ENCODE measurements around the gene FGF2.

The FGF2 gene

GRCh38 chr4:122922877-122923511, 96.4 kb downstream of the FGF2 start:
- peak; percentile 79 to 90 for DNase-seq (ENCODE audit: low read depth in 1 of 2, low spot score in 1 of 2)
- Histone ChIP-seq H3K27me3 (ENCODE audit: insufficient read depth, poor library complexity, severe bottlenecking) (no peaks in the 10 kb centered on the region), H3K4me3 (replicated peaks; ENCODE audit: insufficient read depth, low read length) (peak overlapping the region; percentile 91), H3K27ac (replicated peaks) (peak overlapping the region; percentile 80)
- TF ChIP-seq, protein P1, sequence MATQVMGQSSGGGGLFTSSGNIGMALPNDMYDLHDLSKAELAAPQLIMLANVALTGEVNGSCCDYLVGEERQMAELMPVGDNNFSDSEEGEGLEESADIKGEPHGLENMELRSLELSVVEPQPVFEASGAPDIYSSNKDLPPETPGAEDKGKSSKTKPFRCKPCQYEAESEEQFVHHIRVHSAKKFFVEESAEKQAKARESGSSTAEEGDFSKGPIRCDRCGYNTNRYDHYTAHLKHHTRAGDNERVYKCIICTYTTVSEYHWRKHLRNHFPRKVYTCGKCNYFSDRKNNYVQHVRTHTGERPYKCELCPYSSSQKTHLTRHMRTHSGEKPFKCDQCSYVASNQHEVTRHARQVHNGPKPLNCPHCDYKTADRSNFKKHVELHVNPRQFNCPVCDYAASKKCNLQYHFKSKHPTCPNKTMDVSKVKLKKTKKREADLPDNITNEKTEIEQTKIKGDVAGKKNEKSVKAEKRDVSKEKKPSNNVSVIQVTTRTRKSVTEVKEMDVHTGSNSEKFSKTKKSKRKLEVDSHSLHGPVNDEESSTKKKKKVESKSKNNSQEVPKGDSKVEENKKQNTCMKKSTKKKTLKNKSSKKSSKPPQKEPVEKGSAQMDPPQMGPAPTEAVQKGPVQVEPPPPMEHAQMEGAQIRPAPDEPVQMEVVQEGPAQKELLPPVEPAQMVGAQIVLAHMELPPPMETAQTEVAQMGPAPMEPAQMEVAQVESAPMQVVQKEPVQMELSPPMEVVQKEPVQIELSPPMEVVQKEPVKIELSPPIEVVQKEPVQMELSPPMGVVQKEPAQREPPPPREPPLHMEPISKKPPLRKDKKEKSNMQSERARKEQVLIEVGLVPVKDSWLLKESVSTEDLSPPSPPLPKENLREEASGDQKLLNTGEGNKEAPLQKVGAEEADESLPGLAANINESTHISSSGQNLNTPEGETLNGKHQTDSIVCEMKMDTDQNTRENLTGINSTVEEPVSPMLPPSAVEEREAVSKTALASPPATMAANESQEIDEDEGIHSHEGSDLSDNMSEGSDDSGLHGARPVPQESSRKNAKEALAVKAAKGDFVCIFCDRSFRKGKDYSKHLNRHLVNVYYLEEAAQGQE (IDR thresholded peaks at IDR 0.05; ENCODE audit: insufficient replicate concordance, low read depth): peak; percentile 23
- peak; percentile 16; the same call in 1 of the 2 replicates for TF ChIP-seq SPI1 (IDR thresholded peaks at IDR 0.05; ENCODE audit: borderline replicate concordance, low read depth)
- TF ChIP-seq CTCF (IDR thresholded peaks at IDR 0.05; ENCODE audit: insufficient read depth, low read length): no peak
- no peak; the same call in 1 of the 2 replicates for TF ChIP-seq POLR2AphosphoS5 (IDR thresholded peaks at IDR 0.05; ENCODE audit: low read depth)
- TF ChIP-seq GABPA (IDR thresholded peaks at IDR 0.05; ENCODE audit: low read depth): peak; percentile 88

DNA sequence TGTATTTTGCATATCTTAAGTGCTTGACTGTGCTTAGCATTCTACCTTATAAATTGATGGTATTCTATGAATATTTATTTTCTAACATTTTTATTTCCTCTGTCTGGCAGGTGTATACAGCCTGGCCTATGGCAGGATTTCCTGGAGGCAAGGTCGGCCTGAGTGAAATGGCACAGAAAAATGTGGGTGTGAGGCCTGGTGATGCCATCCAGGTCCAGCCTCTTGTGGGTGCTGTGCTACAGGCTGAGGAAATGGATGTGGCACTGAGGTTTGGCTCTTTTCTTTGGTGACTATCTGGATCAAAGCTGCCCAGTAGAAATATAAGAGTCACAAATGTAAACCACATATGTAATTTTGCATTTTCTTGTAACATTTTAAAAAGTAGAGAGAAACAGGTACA, 102.3 kb downstream of the FGF2 start:
- H3K27me3 ChIP-seq (ENCODE audit: insufficient read depth, poor library complexity, severe bottlenecking): no peaks in the 10 kb centered on the region
- TF ChIP-seq POLR2AphosphoS5 (IDR thresholded peaks at IDR 0.05; ENCODE audit: low read depth) (no peak), CTCF (IDR thresholded peaks at IDR 0.05; ENCODE audit: insufficient read depth, low read length) (no peak), SPI1 (IDR thresholded peaks at IDR 0.05; ENCODE audit: borderline replicate concordance, low read depth) (no peak), GABPA (IDR thresholded peaks at IDR 0.05; ENCODE audit: low read depth) (no peak)
- TF ChIP-seq, protein P1 (IDR thresholded peaks at IDR 0.05; ENCODE audit: insufficient replicate concordance, low read depth): no peak
- DNase-seq (ENCODE audit: low read depth in 1 of 2, low spot score in 1 of 2): no peak
- no peak overlapping the region for H3K4me3 ChIP-seq (replicated peaks; ENCODE audit: insufficient read depth, low read length)
- H3K27ac ChIP-seq (replicated peaks): no peak overlapping the region

DNA sequence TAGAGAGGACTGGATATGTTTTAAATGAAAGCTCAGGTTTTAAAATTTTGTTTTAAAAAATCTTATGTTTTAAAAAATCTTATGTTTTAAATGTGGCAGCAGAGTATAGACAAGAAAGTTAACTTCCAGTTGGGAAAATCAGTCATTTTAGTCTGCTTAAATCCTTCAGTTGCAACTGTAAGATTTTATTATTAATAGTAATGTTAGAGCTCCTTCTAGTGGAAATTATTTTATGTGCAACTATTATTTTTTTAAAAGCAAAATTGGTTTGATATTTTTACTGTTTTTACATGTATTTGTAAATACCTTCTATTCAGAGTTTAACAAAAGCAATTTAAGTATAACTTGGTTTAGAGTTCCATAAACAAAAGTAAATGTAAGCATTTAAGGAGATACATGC, 104.2 kb downstream of the FGF2 start:
- H3K27me3 ChIP-seq (ENCODE audit: insufficient read depth, poor library complexity, severe bottlenecking): no peaks in the 10 kb centered on the region
- H3K4me3 ChIP-seq (replicated peaks; ENCODE audit: insufficient read depth, low read length): no peak overlapping the region
- DNase-seq (ENCODE audit: low read depth in 1 of 2, low spot score in 1 of 2): no peak
- TF ChIP-seq GABPA (IDR thresholded peaks at IDR 0.05; ENCODE audit: low read depth) (no peak), CTCF (IDR thresholded peaks at IDR 0.05; ENCODE audit: insufficient read depth, low read length) (no peak), POLR2AphosphoS5 (IDR thresholded peaks at IDR 0.05; ENCODE audit: low read depth) (no peak), SPI1 (IDR thresholded peaks at IDR 0.05; ENCODE audit: borderline replicate concordance, low read depth) (no peak)
- TF ChIP-seq, protein P1 (IDR thresholded peaks at IDR 0.05; ENCODE audit: insufficient replicate concordance, low read depth): no peak
- H3K27ac ChIP-seq (replicated peaks): no peak overlapping the region

Data from HL-60 (cell line).